GM21723 (cell line): ENCODE data around the gene MYPN.
A peak's percentile ranks its signal among the peaks of the same experiment; 100 is the strongest.
"Not testable (repeated sequence)": the region's sequence is repeated elsewhere in the genome, so short reads cannot be mapped to it uniquely, and the experiment has no call there.

ENCODE experiments used
- ATAC-seq: cut with Tn5 transposase; IDR thresholded peaks from one replicate; pipeline ENCODE4 v1.9.1; 2021; ENCODE audit warnings: mild to moderate bottlenecking, moderate library complexity; ENCODE audit not compliant: unreplicated experiment

Gene MYPN

GRCh38 chr10:68135362-68135761 lies 26.1 kb downstream of the MYPN start:
- ATAC-seq, result no peak

GRCh38 chr10:68135922-68136792 lies 26.9 kb downstream of the MYPN start:
- no peak for ATAC-seq

- ATAC-seq, result no peak
These were observed 27.9 kb downstream of the MYPN start for GRCh38 chr10:68137171-68137570.

DNA sequence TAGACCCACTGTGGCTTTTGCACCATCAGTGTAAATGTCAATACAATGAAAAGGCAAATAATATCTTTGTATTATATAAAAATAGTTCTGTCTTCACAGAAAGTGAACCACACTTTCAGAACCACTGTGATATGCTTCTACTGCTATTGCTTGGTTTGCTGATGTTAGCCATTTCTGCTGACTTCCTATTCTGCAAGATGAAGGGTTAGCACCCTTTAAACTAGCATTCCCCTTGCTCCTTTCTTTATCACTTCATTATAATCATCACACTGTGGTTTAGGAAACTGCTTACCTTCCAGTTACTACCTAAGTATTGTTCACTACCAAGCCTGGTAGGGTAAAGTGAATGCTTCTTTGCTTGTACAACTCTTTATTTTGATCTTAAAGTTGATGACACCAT lies 29.2 kb downstream of the MYPN start:
- ATAC-seq, result no peak

GRCh38 chr10:68139448-68140272 lies 30.4 kb downstream of the MYPN start:
- ATAC-seq, result no peak

GRCh38 chr10:68142761-68143160 lies 33.5 kb downstream of the MYPN start:
- ATAC-seq, result no peak

GRCh38 chr10:68144709-68145108 lies 35.4 kb downstream of the MYPN start:
- ATAC-seq, result no peak

- no peak for ATAC-seq
These were observed 36.4 kb downstream of the MYPN start for GRCh38 chr10:68145705-68146104.

- no peak for ATAC-seq
These were observed 36.8 kb downstream of the MYPN start for GRCh38 chr10:68146133-68146532.

GRCh38 chr10:68151453-68151852 lies 42.2 kb downstream of the MYPN start:
- no peak for ATAC-seq

DNA sequence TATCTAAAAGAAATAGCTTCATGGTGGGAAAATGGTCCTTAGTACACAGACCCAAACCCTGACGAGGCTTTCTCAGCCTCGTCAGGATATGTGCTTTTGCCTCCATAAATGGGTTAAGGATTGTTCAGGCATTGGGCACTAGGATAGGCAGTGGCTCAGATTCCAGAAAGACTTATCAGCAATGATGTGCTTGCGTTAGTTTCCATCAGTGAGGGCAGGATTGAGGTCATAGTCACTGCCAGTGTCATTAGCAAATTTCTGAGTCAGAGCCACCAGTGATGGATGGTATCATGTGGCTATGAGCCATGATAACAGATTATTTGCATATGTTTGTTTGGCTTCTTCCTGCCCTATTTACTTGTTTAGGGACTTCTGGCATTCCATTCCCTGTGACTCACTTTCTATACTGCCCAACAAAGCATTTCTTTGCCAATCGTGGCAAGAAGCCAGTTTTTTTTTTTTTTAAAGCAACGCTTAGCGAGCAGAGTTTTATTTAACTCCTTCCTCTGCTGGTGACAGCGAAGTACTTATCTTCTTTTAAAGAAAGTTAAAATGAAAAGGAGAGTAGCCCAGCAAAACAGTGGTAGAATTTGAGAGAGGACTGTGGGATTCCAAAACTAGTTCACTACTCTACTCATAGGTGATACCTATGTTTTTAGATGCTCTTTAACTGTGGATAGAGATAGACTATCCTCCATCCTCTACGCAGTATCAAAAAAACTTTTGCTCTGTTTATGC lies 44.4 kb downstream of the MYPN start:
- no peak for ATAC-seq

GRCh38 chr10:68154211-68154497 lies 44.9 kb downstream of the MYPN start:
- no peak for ATAC-seq

GRCh38 chr10:68155615-68156210 lies 46.4 kb downstream of the MYPN start:
- no peak for ATAC-seq

DNA sequence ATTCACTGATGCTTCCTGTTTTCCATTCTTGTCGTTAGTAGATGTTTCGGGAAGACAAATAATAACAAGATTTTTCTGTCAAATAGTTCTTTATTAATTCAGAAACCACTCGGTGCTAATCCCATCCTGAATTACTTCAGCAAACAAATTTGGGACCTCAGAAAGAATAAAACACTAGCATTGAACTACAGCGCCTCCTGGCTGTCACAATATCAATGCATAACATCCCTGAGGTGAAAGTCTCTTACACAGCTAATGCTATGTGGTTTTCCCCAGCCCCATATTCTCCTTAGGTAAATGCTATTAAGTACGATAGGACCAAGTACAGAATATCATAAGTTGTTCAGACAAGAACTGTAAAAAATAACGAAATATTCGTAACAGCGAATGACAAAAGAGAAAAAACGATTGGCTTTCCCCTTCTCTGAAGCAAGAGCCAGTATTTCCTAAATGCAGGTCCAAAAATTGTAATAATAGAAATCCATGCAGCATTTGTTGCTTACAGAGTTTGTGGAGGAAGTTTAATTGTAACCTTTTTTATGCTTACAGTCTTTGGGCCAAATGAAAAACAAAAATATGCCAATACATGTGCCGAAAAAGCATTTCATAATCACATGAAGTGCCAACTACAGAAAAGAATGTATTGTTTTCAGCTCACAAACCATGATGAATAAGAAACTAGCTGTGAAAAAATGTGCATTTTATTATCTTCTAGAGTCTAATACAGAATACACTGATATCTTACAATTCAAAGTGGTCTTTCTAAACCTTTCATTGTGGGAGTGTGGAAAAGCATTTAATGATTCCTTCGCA lies 47.3 kb downstream of the MYPN start:
- ATAC-seq, result no peak

- not testable (repeated sequence) for ATAC-seq
These were observed 48.2 kb downstream of the MYPN start for GRCh38 chr10:68157522-68157921.

DNA sequence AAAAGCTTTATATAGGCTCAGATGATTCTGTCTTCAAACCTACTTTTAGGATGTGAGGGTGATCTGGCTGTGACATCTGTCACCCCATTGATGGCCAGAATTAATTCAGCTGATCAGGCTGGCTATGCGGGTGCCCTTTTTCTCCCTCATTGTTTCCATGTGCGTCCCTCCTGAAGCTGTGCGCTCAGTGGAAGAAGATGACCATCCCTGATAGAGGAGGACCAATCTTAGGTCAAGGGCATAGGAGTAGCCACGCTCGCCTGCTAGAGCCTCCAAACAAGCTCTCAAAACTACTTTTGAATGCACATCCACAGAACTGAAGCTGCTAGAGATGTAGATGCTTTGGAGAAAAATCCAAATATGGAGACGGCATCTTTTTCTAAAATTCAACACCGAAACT lies 48.7 kb downstream of the MYPN start:
- ATAC-seq, result no peak

GRCh38 chr10:68163735-68164134 lies 54.4 kb downstream of the MYPN start:
- peak; percentile 90 for ATAC-seq

- no peak for ATAC-seq
These were observed 56.4 kb downstream of the MYPN start for GRCh38 chr10:68165643-68166042.

DNA sequence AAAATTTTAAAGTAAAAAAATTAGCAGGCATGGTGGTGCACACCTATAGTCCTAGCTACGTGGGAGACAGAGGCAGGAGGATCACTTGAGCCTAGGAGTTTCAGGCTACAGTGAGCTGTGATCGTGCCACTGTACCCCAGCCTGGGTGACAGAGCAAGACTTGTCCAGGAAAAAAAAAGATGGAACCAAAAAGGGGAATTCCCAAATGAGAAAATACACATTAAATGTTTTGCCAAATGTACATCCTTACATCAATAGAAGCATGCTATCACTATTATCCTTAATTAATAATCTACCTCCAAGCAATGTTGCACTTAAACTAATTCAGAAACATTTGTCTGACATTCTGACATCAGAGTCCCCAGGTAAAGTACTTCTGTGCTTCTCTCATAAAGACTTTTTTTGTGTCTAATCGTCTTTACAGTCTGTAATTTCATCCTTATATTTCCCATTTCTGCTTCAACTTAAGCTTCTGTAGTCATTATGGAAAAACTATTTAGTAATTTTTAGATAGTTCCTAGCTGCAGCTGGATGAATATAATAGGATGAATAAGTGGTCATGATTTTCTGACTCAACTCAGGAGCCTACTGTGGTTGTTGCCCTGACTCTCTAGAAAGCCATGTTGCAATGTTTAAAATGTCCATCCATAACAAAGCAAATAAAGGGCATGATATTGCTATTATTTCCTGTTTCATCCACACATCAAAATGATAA lies 57.7 kb downstream of the MYPN start:
- ATAC-seq, result no peak
